H1 (cell line): ENCODE data around the gene B3GLCT. TPM values are rescaled to one million over a fixed set of nuclear protein-coding genes. Genes with fewer than 3 reads are reported as not detected.

Source experiments
- CTCF ChIA-PET: fragments of 300-600 bp; sonication (Branson Sonifier 250); formaldehyde crosslinking; loops from one replicate; lab custom pipeline; 2021; ENCODE audit not compliant: partially characterized antibody; lab: Charles Lee
- POLR2A ChIA-PET: fragments of 300-600 bp; sonication (Branson Sonifier 250); formaldehyde crosslinking; loops from one replicate; lab custom pipeline; 2021; ENCODE audit warnings: inconsistent platforms; ENCODE audit not compliant: partially characterized antibody; lab: Charles Lee
- DNase-seq, 2 experiments: peaks; one replicate each; pipeline versions ENCODE4 v3.0.0 to v3.0.0-alpha.2; 2010 to 2022; ENCODE audit warnings: low spot score in 2 of 2, low read depth in 1 of 2, mixed read lengths in 1 of 2
- FAIRE-seq: peaks from 2 replicates; lab custom pipeline; 2011; peaks lifted over from hg19 to GRCh38; lab: Jason Lieb, UNC
- H2AFZ ChIP-seq: 2 replicates; pipeline ENCODE4 v1.8.1; 2012; ENCODE audit warnings: low read length, inconsistent platforms
- H2AK5ac ChIP-seq: 2 replicates; pipeline ENCODE4 v1.6.1; 2013; ENCODE audit warnings: low read depth, low read length
- H2BK120ac ChIP-seq: replicated peaks from 2 replicates; pipeline ENCODE3; 2013; ENCODE audit warnings: low read depth, low read length, inconsistent platforms
- H2BK12ac ChIP-seq: 2 replicates; pipeline ENCODE4 v1.6.1; 2013; ENCODE audit warnings: low read depth, low read length
- H2BK15ac ChIP-seq: 2 replicates; pipeline ENCODE4 v1.6.1; 2013; ENCODE audit warnings: low read length
- H2BK20ac ChIP-seq: 2 replicates; pipeline ENCODE4 v1.6.1; 2013; ENCODE audit warnings: low read length
- H2BK5ac ChIP-seq: 2 replicates; pipeline ENCODE4 v1.6.1; 2013; ENCODE audit warnings: low read depth, low read length
- H3K14ac ChIP-seq: 2 replicates; pipeline ENCODE4 v1.6.1; 2013; ENCODE audit warnings: inconsistent platforms; ENCODE audit not compliant: insufficient read length
- H3K18ac ChIP-seq: 2 replicates; pipeline ENCODE4 v1.6.1; 2013; ENCODE audit warnings: low read length; ENCODE audit errors: extremely low read depth
- H3K23ac ChIP-seq: 2 replicates; pipeline ENCODE4 v1.6.1; 2013; ENCODE audit warnings: inconsistent platforms; ENCODE audit not compliant: insufficient read length
- H3K23me2 ChIP-seq: 2 replicates; pipeline ENCODE4 v1.6.1; 2013; ENCODE audit warnings: low read depth, low read length
- H3K27ac ChIP-seq: 2 replicates; pipeline ENCODE4 v1.6.1; 2011; ENCODE audit warnings: low read depth, low read length, inconsistent platforms
- H3K27me3 ChIP-seq, 4 experiments: replicated peaks in 1 of 4; 1 replicate in 1 of 4; 2 replicates in 3 of 4; pipeline versions ENCODE4 v1.6.1 to v1.8.1; 2011 to 2013; ENCODE audit warnings: low read length in 3 of 4, mild to moderate bottlenecking in 3 of 4, inconsistent platforms in 2 of 4, mixed read lengths in 2 of 4, moderate library complexity in 1 of 4; ENCODE audit not compliant: control insufficient read depth in 3 of 4, insufficient read depth in 3 of 4; ENCODE audit errors: extremely low read depth in 1 of 4
- H3K36me3 ChIP-seq, 4 experiments: 2 replicates each; pipeline versions ENCODE4 v1.6.1 to v1.8.1; 2011 to 2013; ENCODE audit warnings: mild to moderate bottlenecking in 4 of 4, low read length in 3 of 4, moderate library complexity in 2 of 4, control low read depth in 1 of 4, inconsistent platforms in 1 of 4; ENCODE audit not compliant: insufficient read depth in 4 of 4, control insufficient read depth in 2 of 4
- H3K4ac ChIP-seq: replicated peaks from 2 replicates; pipeline ENCODE3; 2013; ENCODE audit warnings: low read length, low read depth, mixed read lengths, inconsistent platforms; ENCODE audit not compliant: insufficient read length
- H3K4me1 ChIP-seq, 4 experiments: replicated peaks in 1 of 4; 1 replicate in 1 of 4; 2 replicates in 3 of 4; pipeline versions ENCODE4 v1.6.1 to v1.8.1; 2011 to 2013; ENCODE audit warnings: low read length in 3 of 4, inconsistent platforms in 2 of 4, mixed read lengths in 1 of 4; ENCODE audit not compliant: insufficient read depth in 4 of 4, control insufficient read depth in 3 of 4
- H3K4me2 ChIP-seq, 2 experiments: 2 replicates each; pipeline versions ENCODE4 v1.6.1 to v1.8.1; 2011 to 2013; ENCODE audit warnings: low read depth in 2 of 2, low read length in 2 of 2, control low read depth in 1 of 2, inconsistent platforms in 1 of 2, mild to moderate bottlenecking in 1 of 2; ENCODE audit not compliant: insufficient read depth in 1 of 2
- H3K4me3 ChIP-seq, 4 experiments: fragments of 200-600, 300-600 bp in 1 of 4; sonication (generic), shearing (Covaris generic), sonication (Bioruptor Twin) in 1 of 4; 2 replicates each; pipeline versions ENCODE4 v1.5.1 to v1.8.1; 2011 to 2016; ENCODE audit warnings: low read length in 4 of 4, low read depth in 3 of 4, control low read depth in 2 of 4, inconsistent platforms in 2 of 4, mild to moderate bottlenecking in 2 of 4, mixed read lengths in 1 of 4, moderate library complexity in 1 of 4; ENCODE audit not compliant: insufficient read depth in 2 of 4; ENCODE audit errors: extremely low read depth in 1 of 4
- H3K56ac ChIP-seq: replicated peaks from 2 replicates; pipeline ENCODE3; 2013; ENCODE audit warnings: low read depth, mild to moderate bottlenecking, mixed read lengths, low read length, inconsistent platforms; ENCODE audit not compliant: insufficient read length
- H3K79me1 ChIP-seq: 2 replicates; pipeline ENCODE4 v1.6.1; 2013; ENCODE audit warnings: low read depth, low read length, control low read depth
- H3K79me2 ChIP-seq, 2 experiments: 2 replicates each; pipeline versions ENCODE4 v1.6.1 to v1.8.1; 2012 to 2013; ENCODE audit warnings: low read length in 2 of 2, mild to moderate bottlenecking in 2 of 2, inconsistent platforms in 1 of 2; ENCODE audit not compliant: insufficient read depth in 2 of 2, control insufficient read depth in 1 of 2
- H3K9ac ChIP-seq, 4 experiments: replicated peaks in 1 of 4; 1 replicate in 1 of 4; 2 replicates in 3 of 4; pipeline versions ENCODE4 v1.6.1 to v1.8.1; 2011 to 2013; ENCODE audit warnings: low read depth in 3 of 4, low read length in 3 of 4, control low read depth in 2 of 4, mild to moderate bottlenecking in 2 of 4, moderate library complexity in 2 of 4, inconsistent platforms in 1 of 4; ENCODE audit errors: extremely low read depth in 1 of 4
- H3K9me3 ChIP-seq, 2 experiments: 2 replicates each; pipeline versions ENCODE4 v1.6.1 to v1.8.1; 2012 to 2013; ENCODE audit warnings: mild to moderate bottlenecking in 2 of 2, moderate library complexity in 2 of 2, control low read depth in 1 of 2, inconsistent platforms in 1 of 2, low read depth in 1 of 2, low read length in 1 of 2, mixed read lengths in 1 of 2; ENCODE audit not compliant: insufficient read depth in 2 of 2
- H4K20me1 ChIP-seq, 2 experiments: replicated peaks in 1 of 2; 2 replicates each; pipeline versions ENCODE3 to v1.8.1; 2011 to 2013; ENCODE audit warnings: inconsistent platforms in 2 of 2, low read length in 2 of 2, mild to moderate bottlenecking in 1 of 2; ENCODE audit not compliant: insufficient read depth in 2 of 2, control insufficient read depth in 1 of 2
- H4K5ac ChIP-seq: 2 replicates; pipeline ENCODE4 v1.6.1; 2013; ENCODE audit warnings: low read length, low read depth, mixed read lengths, inconsistent platforms; ENCODE audit not compliant: insufficient read length
- H4K8ac ChIP-seq: 2 replicates; pipeline ENCODE4 v1.8.0; 2013; ENCODE audit warnings: mild to moderate bottlenecking, moderate library complexity, low read length, inconsistent platforms; ENCODE audit not compliant: insufficient read depth; ENCODE audit errors: extremely low read depth
- H4K91ac ChIP-seq: replicated peaks from 2 replicates; pipeline ENCODE3; 2013; ENCODE audit warnings: low read length, mixed read lengths, inconsistent platforms; ENCODE audit not compliant: insufficient read length
- ASH2L ChIP-seq: fragments of 200-600, 300-600 bp; sonication (generic); IDR thresholded peaks from one replicate; pipeline ENCODE4 v1.7.1; 2017; ENCODE audit warnings: low read length
- ATF2 ChIP-seq: IDR thresholded peaks from 2 replicates; pipeline ENCODE4 v1.6.1; 2012; ENCODE audit warnings: low read length, inconsistent platforms
- ATF3 ChIP-seq: IDR thresholded peaks from 2 replicates; pipeline ENCODE4 v1.6.1; 2011; ENCODE audit warnings: low read depth, mild to moderate bottlenecking, low read length; ENCODE audit not compliant: insufficient read depth
- CHD2 ChIP-seq: IDR thresholded peaks from 2 replicates; pipeline ENCODE4 v1.6.1; 2012; ENCODE audit warnings: low read length, improper control_type of control experiment
- CTBP2 ChIP-seq: IDR thresholded peaks from 2 replicates; pipeline ENCODE4 v1.7.0; 2011; ENCODE audit warnings: borderline replicate concordance, mild to moderate bottlenecking, moderate library complexity, mixed read lengths, low read length; ENCODE audit not compliant: insufficient read depth, insufficient read length
- HDAC2 ChIP-seq, 2 experiments: fragments of 300-600 bp in 1 of 2; sonication (generic) in 1 of 2; IDR thresholded peaks; 2 replicates each; pipeline ENCODE4 v1.6.1; 2011 to 2012; ENCODE audit warnings: low read depth in 2 of 2, low read length in 2 of 2, mild to moderate bottlenecking in 2 of 2, moderate library complexity in 2 of 2, borderline replicate concordance in 1 of 2, inconsistent platforms in 1 of 2
- HDAC6 ChIP-seq: IDR thresholded peaks from one replicate; pipeline ENCODE4 v1.7.1; 2012; ENCODE audit warnings: low read depth, mild to moderate bottlenecking, inconsistent platforms, low read length, moderate library complexity
- KDM1A ChIP-seq: fragments of 200-600, 300-600 bp; sonication (generic); IDR thresholded peaks from 2 replicates; pipeline ENCODE4 v1.7.1; 2016; ENCODE audit warnings: mild to moderate bottlenecking, low read length, borderline replicate concordance
- KDM4A ChIP-seq: IDR thresholded peaks from one replicate; pipeline ENCODE4 v1.7.1; 2012; ENCODE audit warnings: low read depth, mild to moderate bottlenecking, moderate library complexity, low read length, inconsistent platforms; ENCODE audit not compliant: severe bottlenecking
- RAD21 ChIP-seq, 2 experiments: IDR thresholded peaks in 1 of 2; conservative IDR thresholded peaks in 1 of 2; 2 replicates each; pipeline ENCODE4 v1.6.1; 2011; ENCODE audit warnings: low read depth in 2 of 2, low read length in 2 of 2, improper control_type of control experiment in 1 of 2, inconsistent platforms in 1 of 2, mild to moderate bottlenecking in 1 of 2, moderate library complexity in 1 of 2
- SIX5 ChIP-seq: IDR thresholded peaks from 2 replicates; pipeline ENCODE4 v1.6.1; 2011; ENCODE audit warnings: mild to moderate bottlenecking, low read depth, low read length
- SP1 ChIP-seq: IDR thresholded peaks from 2 replicates; pipeline ENCODE4 v1.6.1; 2011; ENCODE audit warnings: low read depth, low read length
- TAF1 ChIP-seq: IDR thresholded peaks from 2 replicates; pipeline ENCODE4 v1.6.1; 2011; ENCODE audit warnings: mild to moderate bottlenecking, low read depth, low read length
- polyA plus RNA-seq, 7 experiments: library from polyadenylated mRNA; depleted of rRNA in 3 of 7; stranded (reverse) in 5 of 7; unstranded in 2 of 7; fragments of >200 nt in 5 of 7; fragments of 200-250 nt in 2 of 7; gene quantifications; 1 replicate in 5 of 7; 2 replicates in 1 of 7; 4 replicates in 1 of 7; pipeline versions ENCODE4 v1.2.1 to v1.2.3, GENCODE V29; 2011 to 2013; ENCODE audit warnings: missing spikeins in 2 of 7, mixed read lengths in 2 of 7
- total RNA-seq: library from RNA; stranded (reverse); fragmentation: NEBNext Ultra II Directional; extraction: Animal tissue kit (Norgen Biotek cat#: 25700); gene quantifications from 2 replicates; pipeline ENCODE4 v1.2.1, GENCODE V29; 2021

B3GLCT gene
- total and polyA plus RNA-seq, 2 of the 8 experiments (the other 6 are each of a cell fraction or from before 2014, with no cell fraction given) = 1.5 to 4.1 TPM

GRCh38 chr13:31301119-31301518 lies 101.3 kb downstream of the B3GLCT start:
- no peak overlapping the region for H3K9ac ChIP-seq
- no peaks in the 10 kb centered on the region for H3K27me3 ChIP-seq
- no peak overlapping the region for H3K23ac ChIP-seq
- H3K14ac ChIP-seq = no peak overlapping the region
- H3K27ac ChIP-seq = no peak overlapping the region
- no peaks in the 10 kb centered on the region for H3K4me1 ChIP-seq
- peaks cover 0 to 4% (median 1%) of the 10 kb centered on the region in 4 experiments; a peak in 2 of 8 replicates for H3K36me3 ChIP-seq
- H3K18ac ChIP-seq = no peak overlapping the region
- no peak overlapping the region for H4K91ac ChIP-seq
- no peak overlapping the region for H2BK15ac ChIP-seq
- H4K5ac ChIP-seq = no peak overlapping the region
- CTCF ChIA-PET = no interaction called here
- no peak overlapping the region for H2BK5ac ChIP-seq
- H3K56ac ChIP-seq = no peak overlapping the region
- H2BK20ac ChIP-seq = no peak overlapping the region
- H3K4ac ChIP-seq = no peak overlapping the region
- no peaks in the 10 kb centered on the region for H3K23me2 ChIP-seq
- FAIRE-seq (no peak), DNase-seq (no peak)
- H3K4me2 ChIP-seq = no peak overlapping the region
- H3K4me3 ChIP-seq = no peak overlapping the region
- POLR2A ChIA-PET = no interaction called here
- H4K20me1 ChIP-seq = no peaks in the 10 kb centered on the region
- H3K9me3 ChIP-seq = peaks cover 13 to 17% of the 10 kb centered on the region in 2 experiments
- H2BK120ac ChIP-seq = no peak overlapping the region
- no peak overlapping the region for H2AFZ ChIP-seq
- no peaks in the 10 kb centered on the region for H3K79me2 ChIP-seq
- H3K79me1 ChIP-seq = no peaks in the 10 kb centered on the region
- H2BK12ac ChIP-seq = no peak overlapping the region
- H2AK5ac ChIP-seq = no peak overlapping the region
- H4K8ac ChIP-seq = no peak overlapping the region
- TF ChIP-seq SIX5 (no peak), SP1 (no peak), ASH2L (no peak), CTBP2 (no peak), ATF3 (no peak), RAD21 (IDR thresholded peaks at IDR 0.05 in 1 of 2, conservative IDR thresholded peaks at IDR 0.05 in 1 of 2; ENCODE audit: low read depth in 2 of 2, low read length in 2 of 2) (no peak), TAF1 (no peak), CHD2 (no peak), HDAC2 (IDR thresholded peaks at IDR 0.05; ENCODE audit: borderline replicate concordance in 1 of 2, low read depth in 2 of 2, low read length in 2 of 2) (no peak), HDAC6 (no peak), ATF2 (no peak), KDM4A (no peak), KDM1A (no peak)
